Duodenal mucosa (tissue), 2 donors: ENCODE data around the gene HGS.
A peak's percentile ranks its signal among the peaks of the same experiment; 100 is the strongest.

ENCODE experiments used
- H3K27ac ChIP-seq: one replicate; pipeline ENCODE4 v1.7.0; 2013; ENCODE audit warnings: low read depth, low read length
- H3K27me3 ChIP-seq, 2 donors: one replicate each; pipeline ENCODE4 v1.7.0; 2013; ENCODE audit warnings: low read length in 2 of 2, control low read depth in 1 of 2; ENCODE audit not compliant: insufficient read depth in 2 of 2, control insufficient read depth in 1 of 2
- H3K36me3 ChIP-seq, 2 donors: one replicate each; pipeline ENCODE4 v1.7.0; 2013; ENCODE audit warnings: low read length in 2 of 2, control low read depth in 1 of 2; ENCODE audit not compliant: insufficient read depth in 2 of 2, control insufficient read depth in 1 of 2
- H3K4me1 ChIP-seq, 2 donors: one replicate each; pipeline ENCODE4 v1.7.0; 2013; ENCODE audit warnings: low read length in 2 of 2, control low read depth in 1 of 2; ENCODE audit not compliant: insufficient read depth in 2 of 2, control insufficient read depth in 1 of 2
- H3K4me3 ChIP-seq, 2 donors: one replicate each; pipeline ENCODE4 v1.7.0; 2013; ENCODE audit warnings: low read length in 2 of 2, low read depth in 1 of 2
- H3K9ac ChIP-seq, 2 donors: one replicate each; pipeline ENCODE4 v1.7.0; 2013; ENCODE audit warnings: low read length in 2 of 2, low read depth in 1 of 2
- H3K9me3 ChIP-seq, 2 donors: one replicate each; pipeline ENCODE4 v1.7.0; 2013; ENCODE audit warnings: low read length in 2 of 2, control low read depth in 1 of 2; ENCODE audit not compliant: control insufficient read depth in 1 of 2

The HGS gene

GRCh38 chr17:81717766-81718089 is 33.9 kb downstream of the HGS start:
- Histone ChIP-seq H3K36me3 (peaks cover 4 to 11% of the 10 kb centered on the region in 2 donors), H3K27ac (no peak overlapping the region), H3K4me3 (no peak overlapping the region), H3K9me3 (no peaks in the 10 kb centered on the region), H3K9ac (no peak overlapping the region), H3K4me1 (peaks cover 20 to 34% of the 10 kb centered on the region in 2 donors), H3K27me3 (no peaks in the 10 kb centered on the region)

- no peak overlapping the region for H3K4me3 ChIP-seq
- peaks cover 24% of the 10 kb centered on the region in 2 donors for H3K4me1 ChIP-seq
- no peak overlapping the region for H3K9ac ChIP-seq
- no peaks in the 10 kb centered on the region for H3K9me3 ChIP-seq
- H3K27ac ChIP-seq = no peak overlapping the region
- H3K27me3 ChIP-seq = no peaks in the 10 kb centered on the region
- peaks cover 4 to 11% of the 10 kb centered on the region in 2 donors for H3K36me3 ChIP-seq
These were observed 35.8 kb downstream of the HGS start for GRCh38 chr17:81719410-81720266.

- H3K36me3 ChIP-seq = peaks cover 0 to 11% of the 10 kb centered on the region in 2 donors
- peaks cover 22 to 24% of the 10 kb centered on the region in 2 donors for H3K4me1 ChIP-seq
These were observed 36.7 kb downstream of the HGS start for GRCh38 chr17:81720267-81721071.

GRCh38 chr17:81722184-81723120 is 38.6 kb downstream of the HGS start:
- Histone ChIP-seq H3K9ac (peak overlapping the region in 1 of 2 donors; percentile 45), H3K36me3 (peaks cover 0 to 8% of the 10 kb centered on the region in 2 donors), H3K9me3 (no peaks in the 10 kb centered on the region), H3K27ac (peak overlapping the region; percentile 6), H3K27me3 (no peaks in the 10 kb centered on the region), H3K4me1 (peaks cover 24 to 26% of the 10 kb centered on the region in 2 donors), H3K4me3 (no peak overlapping the region)

More at GRCh38 chr17:81720267-81721071, 36.7 kb downstream of the HGS start:
- H3K9ac ChIP-seq = no peak overlapping the region
- H3K9me3 ChIP-seq = no peaks in the 10 kb centered on the region
- no peak overlapping the region for H3K27ac ChIP-seq
- H3K4me3 ChIP-seq = no peak overlapping the region
- H3K27me3 ChIP-seq = no peaks in the 10 kb centered on the region

- Histone ChIP-seq H3K9ac (peak overlapping the region in 1 of 2 donors; percentile 20), H3K9me3 (no peaks in the 10 kb centered on the region), H3K4me1 (peaks cover 24 to 29% of the 10 kb centered on the region in 2 donors), H3K27me3 (no peaks in the 10 kb centered on the region), H3K36me3 (peaks cover 0 to 3% of the 10 kb centered on the region in 2 donors), H3K4me3 (no peak overlapping the region), H3K27ac (no peak overlapping the region)
These were observed 39.9 kb downstream of the HGS start for GRCh38 chr17:81723651-81724209.

GRCh38 chr17:81725439-81725838 is 41.6 kb downstream of the HGS start:
- Histone ChIP-seq H3K9ac (no peak overlapping the region), H3K36me3 (no peaks in the 10 kb centered on the region), H3K9me3 (no peaks in the 10 kb centered on the region), H3K27me3 (no peaks in the 10 kb centered on the region), H3K4me3 (no peak overlapping the region), H3K27ac (no peak overlapping the region), H3K4me1 (peaks cover 24 to 29% of the 10 kb centered on the region in 2 donors)

- H3K36me3 ChIP-seq = no peaks in the 10 kb centered on the region
- no peaks in the 10 kb centered on the region for H3K9me3 ChIP-seq
- no peak overlapping the region for H3K9ac ChIP-seq
- no peaks in the 10 kb centered on the region for H3K27me3 ChIP-seq
- H3K4me1 ChIP-seq = peaks cover 24 to 29% of the 10 kb centered on the region in 2 donors
- no peak overlapping the region for H3K4me3 ChIP-seq
- no peak overlapping the region for H3K27ac ChIP-seq
These were observed 42.2 kb downstream of the HGS start for GRCh38 chr17:81726004-81726403.

GRCh38 chr17:81727324-81728031 is 43.7 kb downstream of the HGS start:
- Histone ChIP-seq H3K9me3 (no peaks in the 10 kb centered on the region), H3K4me3 (peak overlapping the region in 1 of 2 donors; percentile 32), H3K36me3 (no peaks in the 10 kb centered on the region), H3K4me1 (peaks cover 12 to 19% of the 10 kb centered on the region in 2 donors), H3K27ac (no peak overlapping the region), H3K27me3 (no peaks in the 10 kb centered on the region), H3K9ac (no peak overlapping the region)
